ENCODE measurements around the gene COPG1.

The COPG1 gene

GRCh38 chr3:129280183-129280582, 30.8 kb downstream of the COPG1 start:
- no peak for DNase-seq (ENCODE audit: low spot score)

- DNase-seq (ENCODE audit: low spot score) = no peak
Measured at GRCh38 chr3:129281726-129282125, 32.3 kb downstream of the COPG1 start.

- DNase-seq (ENCODE audit: low spot score) = no peak
Measured at GRCh38 chr3:129282727-129283327, 33.4 kb downstream of the COPG1 start.

- no peak for DNase-seq (ENCODE audit: low spot score)
Measured at GRCh38 chr3:129286081-129286480, 36.7 kb downstream of the COPG1 start.

- peak; percentile 47 for DNase-seq (ENCODE audit: low spot score)
Measured at GRCh38 chr3:129288446-129288845, 39.0 kb downstream of the COPG1 start.

- DNase-seq (ENCODE audit: low spot score) = no peak
Measured at GRCh38 chr3:129289201-129289921, 40.0 kb downstream of the COPG1 start.

- DNase-seq (ENCODE audit: low spot score) = no peak
Measured at GRCh38 chr3:129291236-129291886, 42.0 kb downstream of the COPG1 start.

GRCh38 chr3:129295286-129295685, 45.9 kb downstream of the COPG1 start:
- peak; percentile 41 for DNase-seq (ENCODE audit: low spot score)

- DNase-seq (ENCODE audit: low spot score) = no peak
Measured at GRCh38 chr3:129304146-129304961, 54.9 kb downstream of the COPG1 start.

GRCh38 chr3:129304962-129305222, 55.5 kb downstream of the COPG1 start:
- no peak for DNase-seq (ENCODE audit: low spot score)

- DNase-seq (ENCODE audit: low spot score) = peak; percentile 51
Measured at GRCh38 chr3:129305592-129306091, 56.2 kb downstream of the COPG1 start.

- no peak for DNase-seq (ENCODE audit: low spot score)
Measured at GRCh38 chr3:129308636-129309035, 59.2 kb downstream of the COPG1 start.

GRCh38 chr3:129310111-129311011, 61.0 kb downstream of the COPG1 start:
- no peak for DNase-seq (ENCODE audit: low spot score)

GRCh38 chr3:129311054-129311902, 61.9 kb downstream of the COPG1 start:
- DNase-seq (ENCODE audit: low spot score) = no peak

GRCh38 chr3:129312021-129312639, 62.7 kb downstream of the COPG1 start:
- no peak for DNase-seq (ENCODE audit: low spot score)

GRCh38 chr3:129312671-129313414, 63.4 kb downstream of the COPG1 start:
- DNase-seq (ENCODE audit: low spot score) = no peak

GRCh38 chr3:129313415-129313664, 63.9 kb downstream of the COPG1 start:
- no peak for DNase-seq (ENCODE audit: low spot score)

GRCh38 chr3:129313665-129314385, 64.4 kb downstream of the COPG1 start:
- DNase-seq (ENCODE audit: low spot score) = peak; percentile 24

Measured in hematopoietic multipotent progenitor cell treated with erythropoietin and hydrocortisone succinate and interleukin-3 and kit ligand, for 15 days (in vitro differentiated cells).